H1 (cell line): ENCODE measurements around the gene PEX26. TPM values are rescaled to one million over a fixed set of nuclear protein-coding genes. Genes with fewer than 3 reads are reported as not detected.

Source experiments
- CTCF ChIA-PET: fragments of 300-600 bp; sonication (Branson Sonifier 250); formaldehyde crosslinking; loops from one replicate; lab custom pipeline; 2021; ENCODE audit not compliant: partially characterized antibody; lab: Charles Lee
- POLR2A ChIA-PET: fragments of 300-600 bp; sonication (Branson Sonifier 250); formaldehyde crosslinking; loops from one replicate; lab custom pipeline; 2021; ENCODE audit warnings: inconsistent platforms; ENCODE audit not compliant: partially characterized antibody; lab: Charles Lee
- DNase-seq, 2 experiments: peaks; one replicate each; pipeline versions ENCODE4 v3.0.0 to v3.0.0-alpha.2; 2010 to 2022; ENCODE audit warnings: low spot score in 2 of 2, low read depth in 1 of 2, mixed read lengths in 1 of 2
- FAIRE-seq: peaks from 2 replicates; lab custom pipeline; 2011; peaks lifted over from hg19 to GRCh38; lab: Jason Lieb, UNC
- H2AFZ ChIP-seq: 2 replicates; pipeline ENCODE4 v1.8.1; 2012; ENCODE audit warnings: low read length, inconsistent platforms
- H2AK5ac ChIP-seq: 2 replicates; pipeline ENCODE4 v1.6.1; 2013; ENCODE audit warnings: low read depth, low read length
- H2BK120ac ChIP-seq: replicated peaks from 2 replicates; pipeline ENCODE3; 2013; ENCODE audit warnings: low read depth, low read length, inconsistent platforms
- H2BK12ac ChIP-seq: 2 replicates; pipeline ENCODE4 v1.6.1; 2013; ENCODE audit warnings: low read depth, low read length
- H2BK15ac ChIP-seq: 2 replicates; pipeline ENCODE4 v1.6.1; 2013; ENCODE audit warnings: low read length
- H2BK20ac ChIP-seq: 2 replicates; pipeline ENCODE4 v1.6.1; 2013; ENCODE audit warnings: low read length
- H2BK5ac ChIP-seq: 2 replicates; pipeline ENCODE4 v1.6.1; 2013; ENCODE audit warnings: low read depth, low read length
- H3K14ac ChIP-seq: 2 replicates; pipeline ENCODE4 v1.6.1; 2013; ENCODE audit warnings: inconsistent platforms; ENCODE audit not compliant: insufficient read length
- H3K18ac ChIP-seq: 2 replicates; pipeline ENCODE4 v1.6.1; 2013; ENCODE audit warnings: low read length; ENCODE audit errors: extremely low read depth
- H3K23ac ChIP-seq: 2 replicates; pipeline ENCODE4 v1.6.1; 2013; ENCODE audit warnings: inconsistent platforms; ENCODE audit not compliant: insufficient read length
- H3K23me2 ChIP-seq: 2 replicates; pipeline ENCODE4 v1.6.1; 2013; ENCODE audit warnings: low read depth, low read length
- H3K27ac ChIP-seq: 2 replicates; pipeline ENCODE4 v1.6.1; 2011; ENCODE audit warnings: low read depth, low read length, inconsistent platforms
- H3K27me3 ChIP-seq, 4 experiments: replicated peaks in 1 of 4; 1 replicate in 1 of 4; 2 replicates in 3 of 4; pipeline versions ENCODE4 v1.6.1 to v1.8.1; 2011 to 2013; ENCODE audit warnings: low read length in 3 of 4, mild to moderate bottlenecking in 3 of 4, inconsistent platforms in 2 of 4, mixed read lengths in 2 of 4, moderate library complexity in 1 of 4; ENCODE audit not compliant: control insufficient read depth in 3 of 4, insufficient read depth in 3 of 4; ENCODE audit errors: extremely low read depth in 1 of 4
- H3K36me3 ChIP-seq, 4 experiments: 2 replicates each; pipeline versions ENCODE4 v1.6.1 to v1.8.1; 2011 to 2013; ENCODE audit warnings: mild to moderate bottlenecking in 4 of 4, low read length in 3 of 4, moderate library complexity in 2 of 4, control low read depth in 1 of 4, inconsistent platforms in 1 of 4; ENCODE audit not compliant: insufficient read depth in 4 of 4, control insufficient read depth in 2 of 4
- H3K4ac ChIP-seq: replicated peaks from 2 replicates; pipeline ENCODE3; 2013; ENCODE audit warnings: low read length, low read depth, mixed read lengths, inconsistent platforms; ENCODE audit not compliant: insufficient read length
- H3K4me1 ChIP-seq, 4 experiments: replicated peaks in 1 of 4; 1 replicate in 1 of 4; 2 replicates in 3 of 4; pipeline versions ENCODE4 v1.6.1 to v1.8.1; 2011 to 2013; ENCODE audit warnings: low read length in 3 of 4, inconsistent platforms in 2 of 4, mixed read lengths in 1 of 4; ENCODE audit not compliant: insufficient read depth in 4 of 4, control insufficient read depth in 3 of 4
- H3K4me2 ChIP-seq, 2 experiments: 2 replicates each; pipeline versions ENCODE4 v1.6.1 to v1.8.1; 2011 to 2013; ENCODE audit warnings: low read depth in 2 of 2, low read length in 2 of 2, control low read depth in 1 of 2, inconsistent platforms in 1 of 2, mild to moderate bottlenecking in 1 of 2; ENCODE audit not compliant: insufficient read depth in 1 of 2
- H3K4me3 ChIP-seq, 4 experiments: fragments of 200-600, 300-600 bp in 1 of 4; sonication (generic), shearing (Covaris generic), sonication (Bioruptor Twin) in 1 of 4; 2 replicates each; pipeline versions ENCODE4 v1.5.1 to v1.8.1; 2011 to 2016; ENCODE audit warnings: low read length in 4 of 4, low read depth in 3 of 4, control low read depth in 2 of 4, inconsistent platforms in 2 of 4, mild to moderate bottlenecking in 2 of 4, mixed read lengths in 1 of 4, moderate library complexity in 1 of 4; ENCODE audit not compliant: insufficient read depth in 2 of 4; ENCODE audit errors: extremely low read depth in 1 of 4
- H3K56ac ChIP-seq: replicated peaks from 2 replicates; pipeline ENCODE3; 2013; ENCODE audit warnings: low read depth, mild to moderate bottlenecking, mixed read lengths, low read length, inconsistent platforms; ENCODE audit not compliant: insufficient read length
- H3K79me1 ChIP-seq: 2 replicates; pipeline ENCODE4 v1.6.1; 2013; ENCODE audit warnings: low read depth, low read length, control low read depth
- H3K79me2 ChIP-seq, 2 experiments: 2 replicates each; pipeline versions ENCODE4 v1.6.1 to v1.8.1; 2012 to 2013; ENCODE audit warnings: low read length in 2 of 2, mild to moderate bottlenecking in 2 of 2, inconsistent platforms in 1 of 2; ENCODE audit not compliant: insufficient read depth in 2 of 2, control insufficient read depth in 1 of 2
- H3K9ac ChIP-seq, 4 experiments: replicated peaks in 1 of 4; 1 replicate in 1 of 4; 2 replicates in 3 of 4; pipeline versions ENCODE4 v1.6.1 to v1.8.1; 2011 to 2013; ENCODE audit warnings: low read depth in 3 of 4, low read length in 3 of 4, control low read depth in 2 of 4, mild to moderate bottlenecking in 2 of 4, moderate library complexity in 2 of 4, inconsistent platforms in 1 of 4; ENCODE audit errors: extremely low read depth in 1 of 4
- H3K9me3 ChIP-seq, 2 experiments: 2 replicates each; pipeline versions ENCODE4 v1.6.1 to v1.8.1; 2012 to 2013; ENCODE audit warnings: mild to moderate bottlenecking in 2 of 2, moderate library complexity in 2 of 2, control low read depth in 1 of 2, inconsistent platforms in 1 of 2, low read depth in 1 of 2, low read length in 1 of 2, mixed read lengths in 1 of 2; ENCODE audit not compliant: insufficient read depth in 2 of 2
- H4K20me1 ChIP-seq, 2 experiments: replicated peaks in 1 of 2; 2 replicates each; pipeline versions ENCODE3 to v1.8.1; 2011 to 2013; ENCODE audit warnings: inconsistent platforms in 2 of 2, low read length in 2 of 2, mild to moderate bottlenecking in 1 of 2; ENCODE audit not compliant: insufficient read depth in 2 of 2, control insufficient read depth in 1 of 2
- H4K5ac ChIP-seq: 2 replicates; pipeline ENCODE4 v1.6.1; 2013; ENCODE audit warnings: low read length, low read depth, mixed read lengths, inconsistent platforms; ENCODE audit not compliant: insufficient read length
- H4K8ac ChIP-seq: 2 replicates; pipeline ENCODE4 v1.8.0; 2013; ENCODE audit warnings: mild to moderate bottlenecking, moderate library complexity, low read length, inconsistent platforms; ENCODE audit not compliant: insufficient read depth; ENCODE audit errors: extremely low read depth
- H4K91ac ChIP-seq: replicated peaks from 2 replicates; pipeline ENCODE3; 2013; ENCODE audit warnings: low read length, mixed read lengths, inconsistent platforms; ENCODE audit not compliant: insufficient read length
- CREB1 ChIP-seq: IDR thresholded peaks from 2 replicates; pipeline ENCODE4 v1.6.1; 2012; ENCODE audit warnings: inconsistent platforms
- EGR1 ChIP-seq: IDR thresholded peaks from 2 replicates; pipeline ENCODE4 v1.6.1; 2011; ENCODE audit warnings: low read depth, low read length, borderline replicate concordance
- JUN ChIP-seq: IDR thresholded peaks from 2 replicates; pipeline ENCODE4 v1.6.1; 2011; ENCODE audit warnings: low read depth, mild to moderate bottlenecking, improper control_type of control experiment, low read length
- JUND ChIP-seq: IDR thresholded peaks from 2 replicates; pipeline ENCODE4 v1.6.1; 2011; ENCODE audit warnings: mild to moderate bottlenecking, improper control_type of control experiment, low read length
- SP4 ChIP-seq: IDR thresholded peaks from 2 replicates; pipeline ENCODE4 v1.6.1; 2012; ENCODE audit warnings: low read length, inconsistent platforms
- TAF1 ChIP-seq: IDR thresholded peaks from 2 replicates; pipeline ENCODE4 v1.6.1; 2011; ENCODE audit warnings: mild to moderate bottlenecking, low read depth, low read length
- TBP ChIP-seq: IDR thresholded peaks from 2 replicates; pipeline ENCODE4 v1.6.1; 2011; ENCODE audit warnings: low read depth, low read length, improper control_type of control experiment
- WGBS, 2 experiments: shearing (Covaris generic) in 1 of 2; methylation state at CpG; one replicate each; pipeline versions ENCODE4 v1.1.6 to v1.1.7; 2013 to 2015; ENCODE audit warnings: low lambda C conversion rate in 2 of 2, mixed read lengths in 2 of 2, inconsistent platforms in 1 of 2, low coverage in 1 of 2, missing lambda C conversion rate in 1 of 2; ENCODE audit not compliant: insufficient replicate concordance in 2 of 2, insufficient coverage in 1 of 2, insufficient read length in 1 of 2; ENCODE audit errors: extremely low coverage in 1 of 2, missing lambda C conversion rate in 1 of 2; 5-methylcytosine and 5-hydroxymethylcytosine counted together
- polyA plus RNA-seq, 7 experiments: library from polyadenylated mRNA; depleted of rRNA in 3 of 7; stranded (reverse) in 5 of 7; unstranded in 2 of 7; fragments of >200 nt in 5 of 7; fragments of 200-250 nt in 2 of 7; gene quantifications; 1 replicate in 5 of 7; 2 replicates in 1 of 7; 4 replicates in 1 of 7; pipeline versions ENCODE4 v1.2.1 to v1.2.3, GENCODE V29; 2011 to 2013; ENCODE audit warnings: missing spikeins in 2 of 7, mixed read lengths in 2 of 7
- total RNA-seq: library from RNA; stranded (reverse); fragmentation: NEBNext Ultra II Directional; extraction: Animal tissue kit (Norgen Biotek cat#: 25700); gene quantifications from 2 replicates; pipeline ENCODE4 v1.2.1, GENCODE V29; 2021
- TF ChIP-seq, protein P1 (sequence below): IDR thresholded peaks from 2 replicates; pipeline ENCODE4 v1.6.1; 2012; ENCODE audit warnings: low read length, inconsistent platforms

The PEX26 gene
- total and polyA plus RNA-seq, 2 of the 8 experiments (the other 6 are each of a cell fraction or from before 2014, with no cell fraction given): 33.1 to 49.0 TPM

DNA sequence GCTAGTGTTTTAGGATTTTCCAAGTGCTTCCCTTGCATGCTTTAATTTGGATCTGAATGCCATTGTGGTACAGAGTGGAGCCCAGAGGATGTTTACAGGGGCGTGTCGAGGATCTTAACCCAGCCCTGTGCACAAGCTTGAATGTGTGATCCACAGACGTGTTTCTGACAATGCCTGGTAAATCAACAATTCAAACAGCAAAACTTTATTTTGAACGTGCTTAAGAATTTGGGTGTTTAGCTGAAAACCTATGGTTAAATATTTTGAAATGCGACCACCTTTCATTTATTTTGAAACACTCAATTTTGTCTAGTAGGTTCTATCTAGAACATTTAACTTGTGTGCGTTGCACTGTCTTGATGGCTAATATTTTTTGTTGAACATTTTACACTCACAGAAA is 34.6 kb downstream of the PEX26 start:
- H3K9me3 ChIP-seq: peaks cover 0 to 4% of the 10 kb centered on the region in 2 experiments; a peak in 2 of 4 replicates
- H3K4ac ChIP-seq: no peak overlapping the region
- ChIA-PET CTCF (interaction anchor here (0.9 to 1.7 kb wide), 3 partner anchors 11 to 282 kb away, joined by 3 to 4 read pairs (median 4); no protein-coding TSS in a partner anchor), POLR2A (interaction anchor here (1.6 kb wide), 1 partner anchor 37 kb away, joined by 7 read pairs; the partner anchor contains the start of gene USP18)
- peaks cover 10% of the 10 kb centered on the region; the same call in 1 of the 2 replicates for H3K23me2 ChIP-seq
- H2AFZ ChIP-seq: no peak overlapping the region
- H3K79me2 ChIP-seq: no peaks in the 10 kb centered on the region
- no peak overlapping the region for H4K8ac ChIP-seq
- no peak overlapping the region for H2AK5ac ChIP-seq
- H3K4me3 ChIP-seq: no peak overlapping the region
- no peak overlapping the region for H3K14ac ChIP-seq
- no peaks in the 10 kb centered on the region for H3K36me3 ChIP-seq
- H3K56ac ChIP-seq: no peak overlapping the region
- H2BK5ac ChIP-seq: no peak overlapping the region
- 85% methylated on average over 6 of the region's 6 CpGs; no CpG with 5 or more reads in 1 of the 2 experiments for WGBS, 2 experiments
- no peak overlapping the region for H3K4me2 ChIP-seq
- peaks cover 0 to 9% (median 5%) of the 10 kb centered on the region in 4 experiments; a peak in 5 of 7 replicates for H3K4me1 ChIP-seq
- H2BK12ac ChIP-seq: no peak overlapping the region
- no peaks in the 10 kb centered on the region for H3K79me1 ChIP-seq
- H4K91ac ChIP-seq: no peak overlapping the region
- H4K5ac ChIP-seq: no peak overlapping the region
- H4K20me1 ChIP-seq: no peaks in the 10 kb centered on the region
- no peak overlapping the region for H3K27ac ChIP-seq
- no peak overlapping the region for H2BK15ac ChIP-seq
- FAIRE-seq: no peak
- DNase-seq: no peak
- no peak overlapping the region for H2BK120ac ChIP-seq
- peaks cover 11 to 33% (median 26%) of the 10 kb centered on the region in 4 experiments for H3K27me3 ChIP-seq
- H3K9ac ChIP-seq: no peak overlapping the region
- no peak overlapping the region for H2BK20ac ChIP-seq
- no peak overlapping the region for H3K18ac ChIP-seq
- H3K23ac ChIP-seq: no peak overlapping the region
- no peak for TF ChIP-seq TAF1
- no peak for TF ChIP-seq EGR1
- no peak for TF ChIP-seq CREB1
- TF ChIP-seq JUN: no peak
- TF ChIP-seq SP4: no peak
- no peak for TF ChIP-seq TBP
- TF ChIP-seq, protein P1, sequence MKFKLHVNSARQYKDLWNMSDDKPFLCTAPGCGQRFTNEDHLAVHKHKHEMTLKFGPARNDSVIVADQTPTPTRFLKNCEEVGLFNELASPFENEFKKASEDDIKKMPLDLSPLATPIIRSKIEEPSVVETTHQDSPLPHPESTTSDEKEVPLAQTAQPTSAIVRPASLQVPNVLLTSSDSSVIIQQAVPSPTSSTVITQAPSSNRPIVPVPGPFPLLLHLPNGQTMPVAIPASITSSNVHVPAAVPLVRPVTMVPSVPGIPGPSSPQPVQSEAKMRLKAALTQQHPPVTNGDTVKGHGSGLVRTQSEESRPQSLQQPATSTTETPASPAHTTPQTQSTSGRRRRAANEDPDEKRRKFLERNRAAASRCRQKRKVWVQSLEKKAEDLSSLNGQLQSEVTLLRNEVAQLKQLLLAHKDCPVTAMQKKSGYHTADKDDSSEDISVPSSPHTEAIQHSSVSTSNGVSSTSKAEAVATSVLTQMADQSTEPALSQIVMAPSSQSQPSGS: no peak
- TF ChIP-seq JUND: no peak
